Mononuclear cell (primary cell): ENCODE measurements around the gene CTNNA3. TPM values are rescaled to one million over a fixed set of nuclear protein-coding genes. Genes with fewer than 3 reads are reported as not detected.

ENCODE experiments used
- H3K27me3 ChIP-seq: 2 replicates; pipeline ENCODE4 v1.6.0; 2011; ENCODE audit warnings: low read length, control low read depth; ENCODE audit not compliant: insufficient read depth
- H3K4me1 ChIP-seq: 2 replicates; pipeline ENCODE4 v1.5.1; 2011; ENCODE audit warnings: mild to moderate bottlenecking, low read length, control low read depth; ENCODE audit not compliant: insufficient read depth
- H3K4me3 ChIP-seq: 2 replicates; pipeline ENCODE4 v1.5.1; 2011; ENCODE audit warnings: mild to moderate bottlenecking, low read length, moderate library complexity
- H3K9me3 ChIP-seq: 2 replicates; pipeline ENCODE4 v1.5.1; 2011; ENCODE audit warnings: low read depth, mild to moderate bottlenecking, control low read depth, low read length
- total RNA-seq: library from RNA; depleted of rRNA; stranded (reverse); fragments of >200 nt; gene quantifications from one replicate; pipeline ENCODE4 v1.2.3, GENCODE V29; 2012

CTNNA3 gene
- total RNA-seq, 1 donor, result 0.42 TPM

GRCh38 chr10:66927971-66928770, 767.8 kb downstream of the CTNNA3 start:
- Histone ChIP-seq H3K4me1 (no peaks in the 10 kb centered on the region), H3K4me3 (no peak overlapping the region), H3K9me3 (no peaks in the 10 kb centered on the region), H3K27me3 (peaks cover 42% of the 10 kb centered on the region)

- H3K4me1 ChIP-seq, result no peaks in the 10 kb centered on the region
- H3K27me3 ChIP-seq, result peaks cover 42% of the 10 kb centered on the region
- H3K4me3 ChIP-seq, result no peak overlapping the region
- H3K9me3 ChIP-seq, result no peaks in the 10 kb centered on the region
Observed at GRCh38 chr10:66927251-66927935, 768.6 kb downstream of the CTNNA3 start.

- Histone ChIP-seq H3K4me1 (no peaks in the 10 kb centered on the region), H3K27me3 (peaks cover 42% of the 10 kb centered on the region), H3K4me3 (no peak overlapping the region), H3K9me3 (no peaks in the 10 kb centered on the region)
Observed at GRCh38 chr10:66926841-66927240, 769.2 kb downstream of the CTNNA3 start.

GRCh38 chr10:66925896-66926715, 769.9 kb downstream of the CTNNA3 start, which contains the start of gene LRRTM3:
Gene LRRTM3, plus strand, starts transcription at chr10:66926036.
- H3K9me3 ChIP-seq, result no peaks in the 10 kb centered on the region
- H3K4me1 ChIP-seq, result no peaks in the 10 kb centered on the region
- H3K27me3 ChIP-seq, result peaks cover 42% of the 10 kb centered on the region
- H3K4me3 ChIP-seq, result no peak within 1 kb of the TSS

- Histone ChIP-seq H3K4me3 (no peak overlapping the region), H3K9me3 (no peaks in the 10 kb centered on the region), H3K27me3 (peaks cover 42% of the 10 kb centered on the region), H3K4me1 (no peaks in the 10 kb centered on the region)
Observed at GRCh38 chr10:66925373-66925772, 770.6 kb downstream of the CTNNA3 start.

GRCh38 chr10:66924674-66925345, 771.2 kb downstream of the CTNNA3 start:
- Histone ChIP-seq H3K27me3 (peaks cover 42% of the 10 kb centered on the region), H3K4me1 (no peaks in the 10 kb centered on the region), H3K4me3 (no peak overlapping the region), H3K9me3 (no peaks in the 10 kb centered on the region)

- no peak overlapping the region for H3K4me3 ChIP-seq
- no peaks in the 10 kb centered on the region for H3K9me3 ChIP-seq
- no peaks in the 10 kb centered on the region for H3K27me3 ChIP-seq
- no peaks in the 10 kb centered on the region for H3K4me1 ChIP-seq
Observed at GRCh38 chr10:66919248-66919647, 776.7 kb downstream of the CTNNA3 start.

- no peaks in the 10 kb centered on the region for H3K27me3 ChIP-seq
- no peak overlapping the region for H3K4me3 ChIP-seq
- H3K4me1 ChIP-seq, result no peaks in the 10 kb centered on the region
- H3K9me3 ChIP-seq, result no peaks in the 10 kb centered on the region
Observed at GRCh38 chr10:66917104-66917503, 778.9 kb downstream of the CTNNA3 start.

- Histone ChIP-seq H3K9me3 (no peaks in the 10 kb centered on the region), H3K27me3 (no peaks in the 10 kb centered on the region), H3K4me3 (no peak overlapping the region), H3K4me1 (no peaks in the 10 kb centered on the region)
Observed at GRCh38 chr10:66916030-66916429, 780.0 kb downstream of the CTNNA3 start.

- Histone ChIP-seq H3K9me3 (peaks cover 7% of the 10 kb centered on the region), H3K4me1 (no peaks in the 10 kb centered on the region), H3K4me3 (no peak overlapping the region)
Observed at GRCh38 chr10:66910671-66911070, 785.3 kb downstream of the CTNNA3 start.

GRCh38 chr10:66892871-66893270, 803.1 kb downstream of the CTNNA3 start:
- Histone ChIP-seq H3K9me3 (peaks cover 4% of the 10 kb centered on the region), H3K27me3 (no peaks in the 10 kb centered on the region), H3K4me3 (no peak overlapping the region), H3K4me1 (no peaks in the 10 kb centered on the region)

More at GRCh38 chr10:66910671-66911070, 785.3 kb downstream of the CTNNA3 start:
- H3K27me3 ChIP-seq, result no peaks in the 10 kb centered on the region

- Histone ChIP-seq H3K4me1 (no peaks in the 10 kb centered on the region), H3K4me3 (no peak overlapping the region), H3K27me3 (no peaks in the 10 kb centered on the region), H3K9me3 (peaks cover 4% of the 10 kb centered on the region)
Observed at GRCh38 chr10:66888237-66888636, 807.8 kb downstream of the CTNNA3 start.

GRCh38 chr10:66886848-66887247, 809.1 kb downstream of the CTNNA3 start:
- no peak overlapping the region for H3K4me3 ChIP-seq
- no peaks in the 10 kb centered on the region for H3K9me3 ChIP-seq
- H3K27me3 ChIP-seq, result no peaks in the 10 kb centered on the region
- no peaks in the 10 kb centered on the region for H3K4me1 ChIP-seq

- H3K4me1 ChIP-seq, result no peaks in the 10 kb centered on the region
- no peaks in the 10 kb centered on the region for H3K9me3 ChIP-seq
- H3K27me3 ChIP-seq, result no peaks in the 10 kb centered on the region
Observed at GRCh38 chr10:66882271-66882670, 813.7 kb downstream of the CTNNA3 start.

More at GRCh38 chr10:66882271-66882670, 813.7 kb downstream of the CTNNA3 start:
- no peak overlapping the region for H3K4me3 ChIP-seq
